Testis (tissue), 2 donors: Measurements from ENCODE around the gene FCHSD2.

Experiments used
- CTCF ChIP-seq, 3 experiments: fragments of 450-650 bp in 2 of 3; fragments of 200-600 bp in 1 of 3; sonication (generic) in 1 of 3; IDR thresholded peaks; one replicate each; pipeline ENCODE4 v1.5.1; 2016 to 2019; ENCODE audit warnings: antibody characterized with exemption in 3 of 3, mild to moderate bottlenecking in 2 of 3, moderate library complexity in 1 of 3
- POLR2A ChIP-seq: fragments of 450-650 bp; IDR thresholded peaks from one replicate; pipeline ENCODE4 v1.6.1; 2017; ENCODE audit warnings: antibody characterized with exemption, mild to moderate bottlenecking, moderate library complexity

- TF ChIP-seq POLR2A (no peak), CTCF (IDR thresholded peaks at IDR 0.05) (no peak)
These were observed 328.3 kb downstream of the FCHSD2 start for GRCh38 chr11:72813740-72814285.
